ENCODE data around the gene TRABD. TPM values are rescaled to one million over a fixed set of nuclear protein-coding genes. Genes with fewer than 3 reads are reported as not detected.

Gene TRABD
- polyA plus RNA-seq, 3 donors = 17.1 to 20.7 (median 17.8) TPM

DNA sequence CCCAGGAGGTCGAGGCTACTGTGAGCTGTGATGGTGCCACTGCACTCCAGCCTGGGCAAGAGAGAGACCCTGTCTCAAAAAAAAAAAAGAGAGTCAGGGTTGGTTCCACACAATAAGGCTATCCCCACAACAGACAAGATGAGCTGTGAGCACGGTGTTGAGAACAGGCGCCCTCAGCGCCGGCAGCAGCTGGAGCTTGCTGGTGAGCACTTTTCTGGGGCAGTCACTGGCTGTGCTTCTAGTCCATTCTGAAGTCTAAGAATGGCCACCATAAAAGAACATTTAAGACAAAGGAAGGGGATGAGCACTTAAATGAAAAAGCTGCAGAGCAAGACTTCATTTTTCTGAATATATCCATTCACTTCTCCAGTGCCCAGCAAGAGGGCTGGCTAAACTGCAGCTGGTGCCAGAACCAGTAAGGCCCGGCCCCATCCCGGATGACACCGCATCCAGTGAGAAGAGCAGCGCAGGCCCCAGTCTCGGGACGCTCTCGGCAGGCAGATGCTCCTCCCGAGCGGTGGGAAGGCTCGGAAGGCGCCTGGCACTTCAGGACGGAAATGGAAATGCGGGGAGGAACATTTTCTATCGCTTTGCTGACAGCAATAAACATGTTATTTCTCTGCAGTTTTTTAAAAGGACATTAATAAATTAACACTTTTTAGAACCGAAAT lies 46.9 kb downstream of the TRABD start:
- no peak for DNase-seq (ENCODE audit: low read depth in 3 of 3, low spot score in 2 of 3)

DNA sequence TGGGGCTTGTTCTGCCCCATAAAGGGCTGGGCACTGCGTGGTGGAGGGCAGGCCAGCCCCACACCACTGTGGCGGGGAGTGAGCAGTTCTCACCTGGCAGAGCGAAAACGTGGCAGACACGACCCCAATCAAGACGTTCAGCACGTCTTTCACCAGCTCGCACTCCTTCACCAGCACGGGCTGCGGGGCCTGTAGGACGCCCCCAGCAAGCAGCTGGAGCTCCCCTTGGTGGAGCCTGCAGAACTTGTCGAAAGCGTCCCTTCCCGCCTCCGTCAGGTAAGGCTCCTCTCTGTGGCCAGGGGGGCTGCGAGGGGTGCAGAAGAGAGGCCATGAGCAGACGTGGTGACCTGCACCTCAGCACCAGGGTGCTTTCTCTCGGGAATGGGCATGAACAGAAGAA lies 47.5 kb downstream of the TRABD start:
- DNase-seq (ENCODE audit: low read depth in 3 of 3, low spot score in 2 of 3) = no peak

DNA sequence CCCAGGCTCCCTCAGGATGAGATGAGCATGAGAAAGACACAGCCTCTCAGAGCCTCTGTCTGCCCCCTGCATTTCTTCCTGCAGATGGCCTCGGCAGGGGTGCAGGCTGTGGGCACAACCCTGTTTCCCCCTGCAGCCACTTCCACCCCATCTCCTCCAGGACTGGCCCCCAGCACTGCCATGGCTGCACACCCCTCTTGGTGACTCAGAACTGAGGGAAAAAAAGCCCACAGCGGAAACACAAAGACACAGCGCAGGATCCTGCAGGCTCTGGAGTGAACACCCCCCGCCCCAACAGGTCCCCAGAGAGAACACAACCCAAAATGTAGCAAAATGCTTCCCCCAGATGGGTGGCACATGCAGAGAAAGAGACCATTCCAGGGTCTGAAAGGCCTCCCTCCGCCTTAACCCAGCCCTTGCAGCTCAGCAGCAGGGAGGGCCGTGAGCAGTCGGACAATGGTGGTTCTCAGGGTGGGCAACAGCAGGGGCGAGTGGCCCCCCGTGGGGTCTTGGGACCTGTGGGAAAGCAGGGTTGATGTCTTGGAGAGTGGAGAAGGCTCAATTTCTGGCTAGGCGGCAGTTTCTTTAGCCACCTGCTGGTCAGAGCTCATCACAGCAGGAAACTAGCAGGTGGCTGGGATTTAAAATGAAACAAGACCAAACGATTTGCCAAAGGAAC lies 51.2 kb downstream of the TRABD start:
- no peak for DNase-seq (ENCODE audit: low read depth in 3 of 3, low spot score in 2 of 3)

DNA sequence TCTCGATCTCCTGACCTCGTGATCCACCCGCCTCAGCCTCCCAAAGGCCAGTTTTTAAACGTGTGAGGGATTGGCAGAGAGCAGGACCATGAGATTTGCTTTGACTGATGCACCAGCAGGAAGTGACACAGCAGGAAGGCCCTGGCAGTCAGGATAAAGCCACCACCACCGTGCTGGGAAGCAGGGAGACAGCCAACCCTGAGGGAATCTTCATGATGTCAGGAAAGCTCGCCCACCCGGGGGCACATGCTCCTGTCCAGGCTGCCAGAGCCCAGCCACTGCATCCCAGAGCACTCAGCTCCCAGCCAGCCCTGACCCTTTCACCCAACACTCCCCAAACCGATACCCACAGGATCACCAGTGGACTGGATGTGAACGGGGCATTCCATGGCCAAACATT lies 53.0 kb downstream of the TRABD start:
- DNase-seq (ENCODE audit: low read depth in 3 of 3, low spot score in 2 of 3) = no peak

DNA sequence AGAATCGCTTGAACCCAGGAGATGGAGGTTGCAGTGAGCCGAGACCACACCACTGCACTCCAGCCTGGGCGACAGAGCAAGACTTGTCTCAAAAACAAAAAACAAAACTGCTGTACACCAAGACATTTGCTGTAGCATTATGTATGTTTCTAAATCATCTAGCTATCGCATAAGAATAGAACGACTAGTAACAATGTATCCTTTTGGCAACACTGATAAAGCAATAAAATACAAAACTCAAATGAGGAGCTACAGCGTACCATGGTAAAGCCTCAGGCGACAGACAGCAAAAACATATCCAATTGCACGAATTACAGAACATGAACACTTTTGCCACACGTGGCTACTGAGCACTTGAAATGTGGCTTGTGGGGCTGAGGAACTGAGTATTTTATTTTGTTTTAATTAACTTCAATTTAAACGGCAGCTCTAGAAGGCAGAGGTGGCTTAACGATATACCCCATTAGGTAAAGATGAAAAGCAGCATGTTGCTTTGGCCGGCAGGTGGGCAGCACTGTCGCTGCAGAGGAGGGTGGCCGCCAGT lies 56.8 kb downstream of the TRABD start:
- DNase-seq (ENCODE audit: low read depth in 3 of 3, low spot score in 2 of 3) = no peak

DNA sequence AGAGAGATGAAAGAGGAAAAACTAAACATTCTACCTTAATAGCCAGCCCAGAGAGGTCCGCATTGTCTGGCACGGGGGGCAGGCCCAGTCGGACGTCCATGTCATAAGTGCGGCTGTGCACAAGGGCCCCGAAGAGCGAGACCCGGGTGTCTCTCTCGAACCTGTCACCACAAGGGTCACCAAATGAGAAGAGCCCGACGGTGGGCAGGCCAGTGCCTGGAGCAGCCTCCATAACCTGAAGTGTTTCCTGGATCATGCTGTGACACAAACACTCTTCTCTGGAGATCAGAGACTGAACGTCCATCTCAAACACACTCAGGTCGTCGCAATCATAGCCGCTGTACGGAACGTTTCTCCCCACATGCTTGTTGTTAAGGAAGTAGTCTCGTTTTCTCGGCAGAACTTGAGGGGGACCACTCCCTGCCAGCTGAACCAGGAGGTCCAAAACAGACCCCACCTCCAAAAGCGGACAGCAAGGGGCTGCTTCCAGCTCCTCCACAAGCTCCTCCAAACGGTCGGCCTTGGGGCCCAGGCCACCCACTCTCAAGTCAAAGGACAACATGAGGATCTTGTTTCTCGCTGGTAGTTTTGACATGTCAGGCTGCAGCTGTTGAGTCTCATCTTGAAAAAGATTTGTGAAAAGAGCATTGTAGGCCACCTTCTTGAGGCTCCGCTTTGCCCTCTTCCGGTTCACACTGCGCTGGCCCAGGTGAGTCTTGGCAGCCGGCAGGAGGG lies 58.1 kb downstream of the TRABD start:
- no peak for DNase-seq (ENCODE audit: low read depth in 3 of 3, low spot score in 2 of 3)

DNA sequence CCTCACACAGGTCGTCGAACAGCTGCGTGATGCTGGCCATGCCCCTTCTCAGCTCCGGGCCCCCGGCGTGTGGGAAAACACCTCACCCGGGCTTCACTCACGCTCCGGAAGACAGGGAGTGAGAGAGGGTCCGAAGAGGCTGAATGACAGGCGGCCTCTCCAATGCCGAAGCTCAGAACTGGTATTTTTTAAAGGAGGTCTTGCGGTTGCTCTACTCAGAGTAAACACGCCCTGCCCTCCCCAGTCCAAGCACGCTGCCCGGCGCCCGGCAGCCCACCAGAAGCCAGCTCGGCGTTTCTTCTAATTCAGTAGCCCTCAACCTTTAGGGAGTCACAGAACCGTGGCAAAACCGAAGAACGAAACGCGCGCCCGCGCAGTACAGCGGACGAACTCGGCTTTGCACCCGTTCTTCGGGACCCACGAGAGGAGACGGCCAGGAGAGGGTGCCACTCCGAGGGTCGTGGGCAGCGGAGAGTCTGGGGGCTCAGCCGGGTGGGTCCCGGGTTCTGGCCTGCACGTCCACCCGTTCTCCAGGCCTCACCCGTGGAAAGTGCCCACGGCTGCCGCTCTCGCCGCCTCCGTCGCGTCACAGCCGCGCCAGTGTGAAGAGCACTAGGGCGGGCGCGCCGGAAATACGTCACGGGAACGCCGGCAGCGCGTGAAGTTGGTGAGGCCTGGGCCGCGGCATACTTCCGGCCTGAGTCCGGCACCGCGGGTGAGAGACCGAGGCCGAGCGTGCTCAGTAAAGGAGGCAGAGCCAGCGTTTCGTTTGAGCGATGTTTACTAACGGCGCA lies 58.9 kb downstream of the TRABD start, which contains the start of gene TUBGCP6:
Gene TUBGCP6, minus strand, starts transcription at position 604 of the 794 bp plus-strand sequence. Its CDS starts 564 bp downstream, at position 40.
- peak; percentile 72 to 89 (median 85) for DNase-seq (ENCODE audit: low read depth in 3 of 3, low spot score in 2 of 3)

DNA sequence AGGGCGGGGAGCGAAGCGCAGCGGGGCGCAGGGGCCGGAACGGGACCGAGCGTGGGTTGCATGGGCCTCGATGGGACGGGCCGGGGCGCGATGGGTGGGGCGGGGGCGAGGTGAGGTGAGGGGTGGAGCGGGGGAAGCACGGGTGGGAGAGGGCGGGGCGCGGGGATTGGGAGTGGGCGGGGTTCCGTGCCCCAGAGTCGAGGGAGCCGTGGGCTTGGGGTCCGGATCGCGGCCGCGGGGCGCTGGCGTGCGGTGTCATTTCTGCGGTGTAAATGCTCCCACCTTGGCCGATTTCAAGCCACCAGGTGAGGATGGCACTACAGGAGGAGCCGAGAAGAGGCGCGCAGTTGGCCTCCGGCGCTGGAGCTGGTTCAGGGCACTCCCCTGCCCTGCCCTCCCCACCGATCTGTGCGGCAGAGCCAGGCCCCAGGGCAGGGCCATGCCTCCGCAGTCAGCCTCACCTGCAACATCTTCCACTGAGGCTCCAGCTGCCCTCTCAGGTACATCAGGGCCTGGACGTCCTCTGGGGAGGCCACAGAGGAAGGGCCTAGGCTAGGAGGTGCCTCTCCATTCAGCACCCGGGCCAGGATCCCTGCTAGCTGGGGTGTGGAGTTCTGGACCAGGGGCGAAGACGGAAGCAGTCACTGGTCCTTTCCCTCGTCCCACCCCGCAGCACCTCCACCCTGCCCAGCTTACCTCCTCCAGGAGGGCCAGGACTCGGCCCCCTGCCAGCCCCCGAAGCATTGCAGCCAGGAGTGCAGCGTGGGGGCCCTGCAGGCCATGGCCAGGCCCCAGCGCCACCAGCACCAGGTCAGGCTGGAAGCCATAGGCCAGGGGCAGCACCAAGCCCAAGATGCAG lies 59.7 kb downstream of the TRABD start:
- no peak for DNase-seq (ENCODE audit: low read depth in 3 of 3, low spot score in 2 of 3)

DNA sequence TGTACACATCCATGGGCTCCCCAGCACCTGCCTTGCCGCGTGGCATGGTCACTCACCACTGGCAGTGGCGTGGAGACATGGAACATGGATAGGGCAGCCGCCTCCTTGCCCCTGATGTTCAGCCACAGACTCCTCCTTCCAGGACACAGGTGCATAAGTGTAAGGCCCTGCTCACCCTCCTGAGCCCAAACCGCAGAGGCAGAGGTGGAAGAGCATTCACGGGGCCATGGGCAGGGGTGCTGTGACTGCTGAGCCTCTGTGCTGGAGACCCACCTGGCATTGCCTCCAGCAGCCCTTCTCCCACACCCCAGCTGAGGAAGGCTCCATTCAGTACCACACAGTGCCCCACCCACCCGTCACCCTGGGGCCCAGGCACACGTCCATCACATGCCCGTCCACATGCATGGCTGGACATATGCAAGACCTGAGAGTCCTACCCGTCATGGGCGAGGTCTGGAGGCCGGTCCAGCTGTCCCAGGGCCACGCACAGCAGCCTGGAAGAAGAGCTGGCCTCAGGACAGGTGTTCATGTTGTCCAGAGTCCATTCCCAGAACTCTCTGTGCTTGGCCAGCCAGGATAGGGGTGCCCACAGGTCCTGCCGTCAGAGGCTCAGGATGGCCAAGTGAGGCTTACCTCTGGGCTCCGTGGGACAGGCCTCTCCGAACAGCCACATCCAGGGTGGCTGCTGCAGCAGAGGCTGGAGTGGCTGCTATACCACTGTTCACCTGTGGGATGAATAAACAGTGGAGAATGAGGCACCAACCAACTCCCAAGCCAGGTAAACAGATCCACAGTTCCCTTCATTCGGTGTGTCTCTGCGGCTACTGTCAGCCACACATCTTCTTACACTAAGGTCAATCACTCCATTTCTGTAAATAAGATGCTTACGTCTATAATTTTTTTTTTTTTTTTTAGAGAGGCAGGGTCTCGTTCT lies 60.8 kb downstream of the TRABD start:
- no peak for DNase-seq (ENCODE audit: low read depth in 3 of 3, low spot score in 2 of 3)

DNA sequence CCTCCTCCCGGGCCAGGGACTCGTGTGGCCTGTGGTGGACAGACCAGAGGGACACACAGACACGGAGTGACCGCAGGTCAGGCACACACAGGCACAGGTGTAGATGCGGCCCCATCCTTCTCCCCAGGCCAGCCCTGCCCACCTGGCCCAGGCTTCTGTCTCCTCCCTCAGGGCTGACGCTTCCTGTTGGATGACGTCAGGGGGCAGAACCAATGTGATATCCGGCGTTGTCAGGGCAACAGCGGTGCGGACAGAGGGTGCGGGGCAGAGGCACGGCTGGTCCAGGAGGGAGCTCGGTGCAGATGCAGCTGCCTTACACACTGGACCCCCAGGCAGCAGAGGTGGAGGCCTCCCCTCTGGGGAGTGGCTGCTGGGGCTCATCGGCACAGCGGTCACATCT lies 62.0 kb downstream of the TRABD start:
- no peak for DNase-seq (ENCODE audit: low read depth in 3 of 3, low spot score in 2 of 3)

DNA sequence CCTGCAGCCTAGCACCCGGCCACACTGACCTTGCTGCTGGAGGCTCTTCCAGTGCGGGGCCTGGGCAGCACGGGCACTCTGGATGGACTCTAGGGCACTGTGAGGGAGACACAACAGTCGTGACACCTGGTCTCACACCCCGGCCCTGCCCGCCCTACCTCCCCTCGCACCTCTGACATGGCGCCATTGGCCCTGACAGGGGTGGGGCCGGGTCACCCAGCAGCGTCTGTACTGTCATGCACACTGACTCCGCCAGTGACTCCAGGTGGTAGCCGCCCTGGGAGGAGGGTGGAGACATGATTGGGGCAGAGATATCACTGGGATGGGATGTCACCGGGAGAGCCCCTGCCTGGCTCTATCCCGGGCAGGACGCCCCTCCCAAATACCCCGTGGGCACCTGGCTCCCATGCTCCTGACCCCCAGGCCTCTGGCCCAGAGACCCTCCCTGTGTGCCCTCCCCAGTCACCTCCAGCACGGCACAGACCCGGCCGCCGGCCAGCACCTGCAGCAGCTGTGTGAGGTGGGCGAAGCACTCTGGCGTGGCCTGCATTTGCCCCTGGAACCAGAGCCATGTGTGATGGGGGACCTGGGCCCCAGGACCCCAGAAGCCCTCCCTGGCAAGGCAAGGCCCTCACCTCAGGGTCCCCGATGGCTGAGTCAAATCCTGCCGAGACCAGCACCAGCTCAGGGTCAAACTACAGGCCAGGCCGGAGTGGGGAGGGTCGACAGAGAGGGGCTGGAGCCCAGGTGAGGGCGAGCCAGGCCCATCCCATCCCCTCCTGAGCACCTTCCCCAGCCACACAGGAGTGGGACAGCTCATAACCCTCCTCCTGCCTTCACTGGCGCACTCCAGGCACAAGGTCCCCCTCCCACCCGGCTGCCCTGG lies 62.7 kb downstream of the TRABD start:
- no peak for DNase-seq (ENCODE audit: low read depth in 3 of 3, low spot score in 2 of 3)

Other genes starting within 250 kb of the TRABD start
- gene PIM3, start 225.1 kb upstream of the TRABD start, polyA plus RNA-seq (ENCODE audit: insufficient read length in 3 of 3) = 10 to 100 TPM; 12.4 to 16.2 (median 14.5) TPM
- under 1 TPM in 1 of 3 donors, not detected in 2; 0.03 TPM for gene IL17REL, start 173.1 kb upstream of the TRABD start, polyA plus RNA-seq (ENCODE audit: insufficient read length in 3 of 3)
- not detected for gene TTLL8, start 127.6 kb upstream of the TRABD start, polyA plus RNA-seq (ENCODE audit: insufficient read length in 3 of 3)
- 1 to 10 TPM in 1 of 3 donors, under 1 TPM in 2; 0.64 to 1.0 (median 0.90) TPM for gene MLC1, start 100.5 kb upstream of the TRABD start, polyA plus RNA-seq (ENCODE audit: insufficient read length in 3 of 3)
- gene MOV10L1, start 95.9 kb upstream of the TRABD start, polyA plus RNA-seq (ENCODE audit: insufficient read length in 3 of 3) = 1 to 10 TPM in 1 of 3 donors, under 1 TPM in 2; 0.49 to 1.0 (median 0.85) TPM
- 1 to 10 TPM in 2 of 3 donors, under 1 TPM in 1; 0.65 to 1.5 (median 1.1) TPM for gene PANX2, start 15.2 kb upstream of the TRABD start, polyA plus RNA-seq (ENCODE audit: insufficient read length in 3 of 3)
- 10 to 100 TPM; 13.9 to 18.3 (median 14.8) TPM for gene SELENOO, start 15.1 kb downstream of the TRABD start, polyA plus RNA-seq (ENCODE audit: insufficient read length in 3 of 3)
- gene TUBGCP6, start 59.1 kb downstream of the TRABD start, polyA plus RNA-seq (ENCODE audit: insufficient read length in 3 of 3) = 10 to 100 TPM; 26.4 to 28.3 (median 28.1) TPM
- 10 to 100 TPM; 13.2 to 15.8 (median 13.7) TPM for gene HDAC10, start 65.4 kb downstream of the TRABD start, polyA plus RNA-seq (ENCODE audit: insufficient read length in 3 of 3)
- 10 to 100 TPM in 1 of 3 donors, 1 to 10 TPM in 2; 9.1 to 10.9 (median 9.9) TPM for gene MAPK12, start 75.8 kb downstream of the TRABD start, polyA plus RNA-seq (ENCODE audit: insufficient read length in 3 of 3)
- 1 to 10 TPM; 6.1 to 7.9 (median 6.4) TPM for gene MAPK11, start 84.5 kb downstream of the TRABD start, polyA plus RNA-seq (ENCODE audit: insufficient read length in 3 of 3)
- gene PLXNB2, start 121.7 kb downstream of the TRABD start, polyA plus RNA-seq (ENCODE audit: insufficient read length in 3 of 3) = 100 to 1,000 TPM; 193 to 218 (median 204) TPM
- 10 to 100 TPM in 2 of 3 donors, 1 to 10 TPM in 1; 9.0 to 12.0 (median 11.2) TPM for gene DENND6B, start 141.1 kb downstream of the TRABD start, polyA plus RNA-seq (ENCODE audit: insufficient read length in 3 of 3)
- 10 to 100 TPM; 29.8 to 31.5 (median 31.5) TPM for gene PPP6R2, start 157.4 kb downstream of the TRABD start, polyA plus RNA-seq (ENCODE audit: insufficient read length in 3 of 3)

Data from right renal cortex interstitium (tissue), 3 donors.